Activated CD8-positive, alpha-beta T cell treated with anti-CD3 and anti-CD28 coated beads for 36 hours (primary cell): ENCODE data around the gene KRT85. TPM values are rescaled to one million over a fixed set of nuclear protein-coding genes. Genes with fewer than 3 reads are reported as not detected.

ENCODE experiments used
- ATAC-seq: fragments of 200-7000 bp; cut with Tn5 transposase; one replicate; pipeline ENCODE4 v1.10.0; 2021; ENCODE audit warnings: mild to moderate bottlenecking, moderate library complexity
- CTCF ChIA-PET: fragments of 350-600 bp; sonication (Branson Sonifier 250); formaldehyde crosslinking; loops from one replicate; lab custom pipeline; 2021; ENCODE audit warnings: antibody characterized with exemption; lab: Charles Lee
- POLR2A ChIA-PET: fragments of 350-600 bp; sonication (Branson Sonifier 250); formaldehyde crosslinking; loops from one replicate; lab custom pipeline; 2021; ENCODE audit warnings: antibody characterized with exemption; lab: Charles Lee
- DNase-seq: peaks from one replicate; pipeline ENCODE4 v3.0.0-alpha.2; 2020
- H3K27ac Mint-ChIP-seq: one replicate; pipeline ENCODE4 v1.8.0; 2021; ENCODE audit warnings: mild to moderate bottlenecking, mixed read lengths
- H3K27me3 Mint-ChIP-seq: one replicate; pipeline ENCODE4 v1.8.0; 2021; ENCODE audit warnings: mixed read lengths
- H3K36me3 Mint-ChIP-seq: one replicate; pipeline ENCODE4 v1.8.0; 2021; ENCODE audit warnings: low read depth, mixed read lengths
- H3K4me1 Mint-ChIP-seq: one replicate; pipeline ENCODE4 v1.8.0; 2021; ENCODE audit warnings: low read depth, mixed read lengths
- H3K4me3 Mint-ChIP-seq: one replicate; pipeline ENCODE4 v1.8.0; 2021; ENCODE audit warnings: mild to moderate bottlenecking, moderate library complexity, mixed read lengths
- H3K9me3 Mint-ChIP-seq: one replicate; pipeline ENCODE4 v1.8.0; 2021; ENCODE audit warnings: mixed read lengths
- CTCF ChIP-seq: fragments of 200-600 bp; IDR thresholded peaks from one replicate; pipeline ENCODE4 v1.8.0; 2022; ENCODE audit warnings: antibody characterized with exemption, mild to moderate bottlenecking
- intact Hi-C: fragments of 100-400 bp; cut with micrococcal nuclease; formaldehyde crosslinking; loops from one replicate; pipeline ENCODE4 v1.10.0; 2022
- total RNA-seq, 2 experiments: library from RNA; stranded (reverse); gene quantifications; one replicate each; pipeline ENCODE4 v1.2.3, GENCODE V29; 2021

The KRT85 gene
- total RNA-seq, 2 experiments from 2014 or later: not detected

- intact Hi-C loops: loop anchor here (10.0 kb wide), 1 partner anchor 591 kb away; no protein-coding TSS in a partner anchor
- peaks cover 13% of the 10 kb centered on the region for H3K4me1 Mint-ChIP-seq
- H3K9me3 Mint-ChIP-seq: no peaks in the 10 kb centered on the region
- no peaks in the 10 kb centered on the region for H3K36me3 Mint-ChIP-seq
- CTCF ChIA-PET: interaction anchor here (2.0 kb wide), 1 partner anchor 10 kb away, joined by 6 read pairs; no protein-coding TSS in a partner anchor
- no peak overlapping the region for H3K27ac Mint-ChIP-seq
- DNase-seq (peak; percentile 9), ATAC-seq (no peak)
- TF ChIP-seq CTCF: no peak
- no peak overlapping the region for H3K4me3 Mint-ChIP-seq
- POLR2A ChIA-PET: no interaction called here
- no peaks in the 10 kb centered on the region for H3K27me3 Mint-ChIP-seq
Measured at GRCh38 chr12:52383331-52383730, 16.1 kb upstream of the KRT85 start.

- no peak overlapping the region for H3K4me3 Mint-ChIP-seq
- no peaks in the 10 kb centered on the region for H3K9me3 Mint-ChIP-seq
- no peaks in the 10 kb centered on the region for H3K27me3 Mint-ChIP-seq
- intact Hi-C loops: loop anchor here (10.0 kb wide), 1 partner anchor 592 kb away; no protein-coding TSS in a partner anchor
- POLR2A ChIA-PET: no interaction called here
- ATAC-seq (peak; percentile 70), DNase-seq (peak; percentile 24)
- no peak for TF ChIP-seq CTCF
- CTCF ChIA-PET: interaction anchor here (1.2 to 1.9 kb wide), 2 partner anchors 10 to 497 kb away, joined by 3 to 8 read pairs; no protein-coding TSS in a partner anchor
- H3K36me3 Mint-ChIP-seq: no peaks in the 10 kb centered on the region
- peaks cover 13% of the 10 kb centered on the region for H3K4me1 Mint-ChIP-seq
- no peak overlapping the region for H3K27ac Mint-ChIP-seq
Measured at GRCh38 chr12:52382854-52383253, 15.6 kb upstream of the KRT85 start.

DNA sequence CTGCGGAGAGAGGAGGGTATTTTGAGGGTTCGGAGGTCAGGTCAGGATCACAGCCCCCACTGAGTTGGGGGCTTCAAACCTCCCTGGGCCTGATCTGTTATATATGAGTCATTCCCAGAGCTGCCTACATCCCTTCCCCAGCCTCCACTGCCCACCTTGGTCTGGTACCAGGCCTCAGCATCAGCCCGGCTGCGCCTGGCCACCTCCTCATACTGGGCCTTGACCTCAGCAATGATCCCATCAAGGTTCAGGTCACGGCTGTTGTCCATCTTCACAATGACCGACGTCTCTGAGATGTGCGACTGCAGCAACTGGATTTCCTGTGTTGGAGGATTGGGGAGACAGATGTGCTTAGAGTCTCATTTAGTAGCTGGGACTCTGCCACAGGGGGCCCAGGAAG is 13.9 kb upstream of the KRT85 start:
- ATAC-seq: no peak
- H3K9me3 Mint-ChIP-seq: no peaks in the 10 kb centered on the region
- H3K4me1 Mint-ChIP-seq: peaks cover 13% of the 10 kb centered on the region
- POLR2A ChIA-PET: no interaction called here
- no peaks in the 10 kb centered on the region for H3K36me3 Mint-ChIP-seq
- no peak overlapping the region for H3K4me3 Mint-ChIP-seq
- no peak for TF ChIP-seq CTCF
- H3K27ac Mint-ChIP-seq: no peak overlapping the region
- DNase-seq: no peak
- intact Hi-C loops: loop anchor here (10.0 kb wide), 1 partner anchor 594 kb away; no protein-coding TSS in a partner anchor
- CTCF ChIA-PET: interaction anchor here (1.1 to 1.9 kb wide), 4 partner anchors 8 to 53 kb away, joined by 4 to 8 read pairs (median 4); no protein-coding TSS in a partner anchor
- no peaks in the 10 kb centered on the region for H3K27me3 Mint-ChIP-seq

GRCh38 chr12:52380271-52380694 is 13.0 kb upstream of the KRT85 start:
- ATAC-seq (no peak), DNase-seq (peak; percentile 43)
- Mint-ChIP-seq H3K27me3 (no peaks in the 10 kb centered on the region), H3K36me3 (no peaks in the 10 kb centered on the region), H3K4me3 (no peak overlapping the region), H3K4me1 (peaks cover 13% of the 10 kb centered on the region), H3K27ac (no peak overlapping the region), H3K9me3 (no peaks in the 10 kb centered on the region)
- ChIA-PET CTCF (interaction anchor here (0.7 to 1.5 kb wide), 3 partner anchors 16 to 53 kb away, joined by 3 to 4 read pairs (median 4); no protein-coding TSS in a partner anchor), POLR2A (no interaction called here)
- TF ChIP-seq CTCF: peak; percentile 42
- intact Hi-C loops: loop anchor here (10.0 kb wide), 1 partner anchor 595 kb away; no protein-coding TSS in a partner anchor

DNA sequence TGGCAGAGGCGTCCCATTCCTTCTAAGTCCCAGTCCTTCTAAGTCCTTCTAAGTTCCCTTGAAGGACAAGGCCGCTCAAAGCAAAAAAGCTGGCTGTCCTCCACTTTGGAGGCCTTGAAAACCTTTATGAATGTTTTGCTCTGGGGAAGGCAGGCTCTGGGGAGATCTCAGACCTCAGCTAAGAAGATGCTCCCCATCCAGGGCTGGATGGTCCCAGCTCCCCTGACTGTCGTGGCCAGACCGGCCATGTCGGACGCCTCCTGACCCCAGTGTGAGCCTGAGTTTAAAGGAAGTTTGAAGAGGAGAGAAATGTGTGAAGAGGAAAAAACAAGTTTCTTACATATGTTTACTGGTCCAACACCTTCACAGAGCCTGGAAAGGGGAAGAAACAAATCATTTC is 12.3 kb upstream of the KRT85 start:
- Mint-ChIP-seq H3K4me1 (peaks cover 13% of the 10 kb centered on the region), H3K27ac (no peak overlapping the region), H3K36me3 (no peaks in the 10 kb centered on the region), H3K9me3 (no peaks in the 10 kb centered on the region), H3K4me3 (no peak overlapping the region), H3K27me3 (no peaks in the 10 kb centered on the region)
- DNase-seq (no peak), ATAC-seq (no peak)
- TF ChIP-seq CTCF: no peak
- POLR2A ChIA-PET: no interaction called here
- intact Hi-C loops: loop anchor here (10.0 kb wide), 1 partner anchor 495 kb away; no protein-coding TSS in a partner anchor
- CTCF ChIA-PET: interaction anchor here (0.5 kb wide), 1 partner anchor 21 kb away, joined by 3 read pairs; no protein-coding TSS in a partner anchor
